Nephron progenitor cell (in vitro differentiated cells): ENCODE measurements around the gene CRLF2.

ENCODE experiments used
- DNase-seq: peaks from one replicate; pipeline ENCODE4 v3.0.0; 2021
- H3K27ac Mint-ChIP-seq: 2 replicates; pipeline ENCODE4 v1.8.0; 2021; ENCODE audit warnings: mild to moderate bottlenecking, moderate library complexity, mixed read lengths
- H3K27me3 Mint-ChIP-seq: 2 replicates; pipeline ENCODE4 v1.8.0; 2021; ENCODE audit warnings: mild to moderate bottlenecking, low read depth, mixed read lengths; ENCODE audit not compliant: poor library complexity
- H3K36me3 Mint-ChIP-seq: 2 replicates; pipeline ENCODE4 v1.8.0; 2021; ENCODE audit warnings: low read depth, mixed read lengths
- H3K4me1 Mint-ChIP-seq: 2 replicates; pipeline ENCODE4 v1.8.0; 2021; ENCODE audit warnings: mixed read lengths
- H3K4me3 Mint-ChIP-seq: 2 replicates; pipeline ENCODE4 v1.8.0; 2021; ENCODE audit warnings: mild to moderate bottlenecking, moderate library complexity, mixed read lengths
- H3K9me3 Mint-ChIP-seq: 2 replicates; pipeline ENCODE4 v1.8.0; 2021; ENCODE audit warnings: mild to moderate bottlenecking, moderate library complexity, mixed read lengths
- CTCF ChIP-seq: fragments of 200-600 bp; sonication (generic); IDR thresholded peaks from 2 replicates; pipeline ENCODE4 v1.5.0; 2021; ENCODE audit warnings: antibody characterized with exemption

Gene CRLF2

GRCh38 chrX:1144293-1144692 lies 68.2 kb downstream of the CRLF2 start:
- no peaks in the 10 kb centered on the region for H3K9me3 Mint-ChIP-seq
- no peak for DNase-seq
- H3K27ac Mint-ChIP-seq: no peak overlapping the region
- TF ChIP-seq CTCF: no peak
- H3K27me3 Mint-ChIP-seq: peaks cover 12% of the 10 kb centered on the region
- H3K4me1 Mint-ChIP-seq: peaks cover 27% of the 10 kb centered on the region
- H3K36me3 Mint-ChIP-seq: no peaks in the 10 kb centered on the region
- H3K4me3 Mint-ChIP-seq: no peak overlapping the region
